GM21423 (cell line): ENCODE results near the gene GLIS1.

Experiments
- ATAC-seq: cut with Tn5 transposase; IDR thresholded peaks from one replicate; pipeline ENCODE4 v1.9.1; 2021; ENCODE audit warnings: mild to moderate bottlenecking, moderate library complexity; ENCODE audit not compliant: unreplicated experiment

Gene GLIS1

DNA sequence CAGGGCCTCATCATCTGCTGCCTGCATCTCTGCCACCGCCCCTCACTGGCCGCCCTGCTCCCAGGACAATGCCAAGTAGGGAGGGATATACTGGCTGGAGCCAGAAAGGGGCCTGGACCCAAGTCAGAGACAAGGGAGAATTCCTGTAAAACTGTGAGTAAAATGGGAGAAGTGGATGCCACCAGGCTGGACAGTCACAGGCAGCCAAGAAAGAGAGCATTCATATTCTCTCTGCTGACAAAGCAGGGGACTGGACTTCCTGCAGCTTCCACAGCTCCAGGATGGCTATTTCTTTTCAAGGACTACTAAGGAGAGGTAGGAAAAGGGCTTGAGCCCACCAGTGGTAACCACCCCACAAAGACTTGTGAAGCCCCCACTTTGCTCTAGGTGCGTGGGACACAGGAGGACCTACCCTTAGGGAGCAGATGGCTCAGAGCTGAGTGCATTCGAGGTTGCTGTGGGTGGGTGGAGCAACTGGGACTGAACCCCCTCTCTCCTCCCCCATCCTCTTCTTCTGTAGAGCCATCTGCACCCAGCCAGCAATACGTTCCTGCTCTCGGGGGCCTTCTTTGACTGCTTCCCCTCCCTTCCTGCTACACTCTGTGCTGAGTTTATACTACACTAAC, 57.5 kb downstream of the GLIS1 start:
- no peak for ATAC-seq

DNA sequence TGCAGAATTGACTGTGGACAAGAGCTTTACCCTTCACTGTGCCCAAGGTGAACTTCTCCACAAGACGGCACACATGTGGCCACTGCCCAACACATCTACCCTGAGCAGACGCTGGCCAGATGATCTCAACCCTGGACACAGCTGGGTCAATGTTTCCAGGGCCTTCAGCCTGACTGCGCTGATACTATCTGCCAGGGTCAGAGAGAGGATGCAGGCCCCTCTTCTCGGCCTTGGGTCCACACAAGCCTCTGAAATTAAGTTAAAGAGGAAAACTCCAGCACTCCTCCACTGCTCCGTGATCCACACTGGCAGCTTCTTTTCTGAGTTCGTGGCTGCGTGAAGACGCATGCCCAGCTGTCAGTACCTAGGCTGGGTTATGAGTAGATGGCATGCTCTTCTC, 58.1 kb downstream of the GLIS1 start:
- no peak for ATAC-seq

DNA sequence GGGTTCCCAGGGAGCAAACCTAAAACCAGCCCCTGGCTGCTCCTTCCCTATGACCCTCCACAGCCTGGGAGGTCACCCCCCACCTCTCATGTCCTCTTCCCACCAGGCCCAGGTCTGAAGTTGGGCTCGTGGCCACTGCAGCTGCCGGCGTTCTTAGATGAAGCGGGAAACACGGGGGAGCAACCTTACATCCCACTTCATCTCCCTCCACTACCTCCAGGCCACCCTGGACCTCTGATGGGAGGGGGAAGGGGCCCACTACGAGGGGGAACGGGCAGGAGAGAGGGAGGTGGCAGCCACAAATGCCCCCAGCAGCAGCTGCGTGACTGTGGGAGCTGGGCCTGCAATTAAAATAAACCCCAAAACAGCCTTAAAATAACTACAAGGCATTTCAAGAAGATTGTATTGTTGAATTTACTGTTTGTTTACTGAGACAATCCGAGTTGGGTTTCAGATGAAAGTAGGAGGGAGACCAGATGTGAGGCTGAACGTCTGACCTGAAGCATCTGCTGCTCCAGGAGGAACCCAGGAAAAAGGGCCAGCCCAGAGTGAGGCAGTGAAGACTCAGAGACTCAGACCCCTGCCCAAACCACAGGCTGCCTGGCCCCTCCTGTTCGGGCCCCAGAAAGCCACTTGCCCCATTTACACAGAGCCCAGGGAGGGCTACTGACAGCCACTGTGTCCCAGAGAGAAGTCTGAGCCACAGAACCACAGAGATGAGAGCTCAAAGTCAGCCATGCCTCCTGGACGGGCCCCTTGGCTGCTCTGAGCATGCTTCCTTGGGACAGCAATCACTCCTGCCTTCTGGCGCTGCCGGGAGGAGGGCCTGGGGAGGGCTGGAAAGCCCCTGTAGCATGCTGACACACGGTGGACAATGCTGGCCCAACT, 59.8 kb downstream of the GLIS1 start:
- no peak for ATAC-seq

DNA sequence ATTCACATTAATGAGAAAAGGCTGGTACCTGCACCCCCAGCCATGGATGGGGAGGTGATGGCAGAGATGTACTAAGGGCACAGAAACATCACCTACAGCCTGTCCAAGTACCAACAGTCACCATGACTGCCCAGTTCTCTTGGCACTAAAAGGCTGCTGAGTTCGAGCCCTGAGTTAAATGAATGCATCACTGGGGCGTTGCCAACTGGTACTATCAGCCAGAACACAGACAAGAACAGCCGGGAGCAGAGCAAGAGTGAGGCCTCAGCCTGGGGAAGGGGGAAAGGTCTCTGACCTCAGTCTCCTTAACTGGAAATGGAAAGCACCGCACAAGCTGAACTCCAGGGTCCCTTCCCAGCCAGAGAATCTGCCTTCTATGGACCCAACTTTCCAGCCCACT, 60.5 kb downstream of the GLIS1 start:
- no peak for ATAC-seq

DNA sequence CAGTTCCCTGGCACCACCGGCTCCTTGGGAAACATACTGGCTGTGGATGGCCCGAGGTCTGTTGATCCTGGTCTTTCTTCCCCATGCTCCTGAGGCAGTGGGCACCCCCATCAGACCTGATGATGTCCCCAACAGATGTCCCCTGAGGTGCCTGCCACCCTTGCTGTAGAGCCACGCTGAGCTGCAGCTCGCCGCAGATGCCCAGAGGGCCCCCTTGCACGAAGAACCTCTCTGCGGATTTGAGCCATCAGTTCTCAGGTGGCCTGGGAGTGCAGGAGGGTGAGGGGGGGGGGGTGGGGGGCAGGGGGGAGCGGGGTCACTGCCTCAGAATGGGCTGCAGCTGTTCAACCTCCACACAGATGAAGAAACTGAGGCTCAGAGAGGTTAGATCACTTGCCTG, 60.9 kb downstream of the GLIS1 start:
- no peak for ATAC-seq

DNA sequence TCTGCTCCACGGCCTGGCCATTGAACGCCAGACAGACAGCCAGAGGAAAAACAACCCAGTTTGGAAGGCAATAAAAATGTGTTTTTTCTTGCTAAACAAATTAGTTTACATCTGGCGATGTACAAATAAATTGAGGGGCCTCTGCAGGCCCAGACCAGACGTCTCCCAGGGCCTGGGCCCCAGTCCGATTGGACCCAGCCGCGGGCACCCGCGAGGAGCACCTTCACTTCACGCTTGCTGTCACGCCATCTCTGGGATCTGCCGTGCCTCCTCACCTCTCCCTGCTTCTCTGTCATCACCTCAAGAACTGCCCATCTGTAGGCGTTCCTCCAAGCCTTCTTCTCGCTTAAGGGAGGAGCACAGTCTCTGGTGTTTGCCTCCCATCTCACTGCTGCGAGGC, 61.5 kb downstream of the GLIS1 start:
- no peak for ATAC-seq

DNA sequence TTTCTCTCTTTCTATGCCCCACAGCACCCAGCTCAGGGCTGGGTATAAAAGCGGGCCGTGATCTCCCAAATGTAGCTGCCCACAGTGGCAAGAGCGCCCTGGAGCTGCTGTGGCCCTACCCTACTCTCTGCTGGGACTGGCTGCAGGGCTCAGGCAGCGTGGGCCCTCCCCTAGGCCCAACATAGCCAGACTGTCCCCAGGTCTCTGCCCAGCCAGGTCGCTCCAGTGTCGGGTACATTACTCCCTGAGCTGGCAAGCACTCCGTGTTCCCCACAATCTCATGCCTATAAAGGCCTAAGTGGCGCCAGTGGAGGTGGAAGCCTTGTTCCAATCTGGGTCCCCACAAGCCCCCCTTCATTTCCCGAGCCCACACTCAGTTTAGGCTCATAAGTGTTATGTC, 66.2 kb downstream of the GLIS1 start:
- ATAC-seq: no peak

DNA sequence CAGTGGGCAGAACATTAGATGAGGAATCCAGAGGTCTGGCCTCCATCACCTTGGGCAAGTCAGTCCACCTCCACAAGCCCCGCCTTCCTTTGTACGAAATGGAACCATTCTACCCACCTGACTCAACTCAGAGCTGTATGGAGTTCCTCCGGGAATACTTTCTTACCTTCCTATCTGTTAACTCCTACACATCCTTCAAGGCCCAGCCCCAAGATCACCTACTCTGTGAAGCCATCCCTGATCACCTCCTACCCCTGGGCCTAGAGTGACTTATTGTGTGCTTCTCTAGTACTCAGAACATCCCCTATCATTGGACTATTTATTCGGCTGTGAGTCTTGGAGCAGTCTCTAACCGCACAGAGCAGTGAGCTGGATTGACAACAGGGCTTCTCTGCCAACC, 66.7 kb downstream of the GLIS1 start:
- no peak for ATAC-seq

DNA sequence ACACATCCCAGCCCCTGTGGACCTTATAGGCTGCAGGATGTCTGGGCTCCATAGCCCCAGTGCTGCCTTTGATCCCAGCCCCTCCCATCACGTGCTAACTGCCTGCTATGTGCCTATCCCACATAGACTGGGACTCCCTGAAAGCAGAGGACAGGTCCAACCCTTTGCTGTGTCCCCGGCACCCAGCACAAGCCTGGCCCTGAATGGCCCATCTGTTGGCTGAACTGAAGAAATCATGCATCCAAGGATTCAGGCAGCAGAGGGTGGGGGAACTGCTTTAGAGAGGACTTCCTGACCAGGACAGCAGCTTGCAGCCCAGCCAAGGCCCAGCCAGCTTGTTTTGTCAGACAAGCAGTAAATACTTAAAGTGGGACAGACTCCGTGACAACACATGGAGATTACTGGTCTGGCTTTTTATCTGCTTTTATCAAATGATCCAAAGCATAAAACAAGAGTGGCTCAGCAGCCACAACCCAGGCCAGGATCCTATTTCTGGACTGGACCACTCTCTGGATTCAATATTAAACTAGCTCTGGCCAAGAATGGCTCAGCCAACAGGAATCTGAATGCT, 69.3 kb downstream of the GLIS1 start:
- ATAC-seq: no peak

DNA sequence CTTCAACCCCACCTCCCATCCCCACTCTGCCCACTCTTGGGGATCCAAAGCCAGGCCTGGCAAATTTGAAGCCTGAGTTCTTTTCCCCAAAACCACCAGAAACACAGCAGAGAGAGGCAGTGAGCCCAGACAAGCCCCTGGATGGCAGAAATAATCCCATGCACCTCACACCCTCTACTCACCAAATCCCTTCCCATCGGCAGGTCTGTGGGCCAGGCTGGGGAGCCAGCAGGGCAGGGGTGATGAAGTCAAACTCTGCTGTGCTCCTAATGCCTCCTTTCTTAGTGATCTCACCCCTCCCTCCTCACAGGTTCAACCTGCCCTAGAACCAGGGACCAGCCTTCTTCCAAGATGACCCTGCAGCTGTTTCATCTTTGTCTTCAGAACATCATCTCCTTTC, 72.4 kb downstream of the GLIS1 start:
- ATAC-seq: no peak

DNA sequence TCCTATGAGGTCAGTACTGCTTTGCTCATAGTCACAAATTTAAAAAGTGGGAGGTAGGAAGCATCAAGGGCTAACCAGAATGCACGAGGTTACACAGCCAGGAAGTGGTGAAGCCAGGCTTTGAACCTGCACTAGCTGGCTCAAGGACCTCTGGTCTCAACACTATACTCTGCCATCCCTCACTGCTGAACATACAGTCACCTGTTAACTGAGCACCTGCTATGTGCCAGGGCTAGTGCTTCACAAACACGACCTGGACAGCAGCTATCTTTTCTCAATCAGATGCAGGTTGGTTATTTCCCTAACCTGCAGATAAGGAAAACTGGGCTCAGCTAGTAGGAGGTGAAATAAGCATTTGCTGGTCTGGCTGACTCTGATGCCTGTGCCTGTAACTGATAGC, 73.0 kb downstream of the GLIS1 start:
- no peak for ATAC-seq

DNA sequence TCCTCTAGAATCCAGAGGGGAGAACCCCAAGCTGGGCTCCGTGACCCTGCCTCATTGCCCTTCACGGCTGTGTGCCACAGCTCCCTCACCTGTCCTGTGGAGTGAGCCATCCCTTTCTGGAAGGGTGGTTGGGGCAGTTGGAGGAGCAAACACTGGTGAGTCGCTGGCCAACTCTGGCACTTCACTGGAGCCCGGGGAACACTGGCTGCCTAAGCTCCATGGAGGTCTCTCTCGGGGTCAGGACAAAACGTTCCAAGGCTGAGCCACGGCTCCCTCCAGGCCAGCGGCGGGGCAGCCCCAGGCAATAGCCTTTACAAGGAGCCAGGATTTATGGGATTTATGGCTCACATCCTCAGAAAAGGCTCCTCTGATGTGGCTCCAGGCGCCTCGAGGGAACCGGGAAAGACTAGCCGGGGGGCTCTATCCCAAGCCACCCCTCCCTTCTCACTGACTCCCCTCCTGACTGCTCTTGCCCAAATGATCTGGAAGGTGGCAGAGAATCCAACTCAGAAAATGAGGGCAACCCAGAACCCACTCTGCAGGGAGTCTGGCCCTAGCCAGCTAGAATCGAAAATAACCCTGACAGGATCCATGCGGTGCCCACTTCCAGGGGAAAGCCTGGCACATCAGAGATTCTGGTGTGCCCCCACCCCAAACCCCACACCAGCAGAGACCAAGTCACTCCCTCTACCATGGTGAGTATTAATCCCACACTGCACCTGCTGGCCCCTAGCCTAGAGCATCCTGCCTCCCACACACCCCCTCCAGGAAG, 75.2 kb downstream of the GLIS1 start:
- ATAC-seq: no peak

DNA sequence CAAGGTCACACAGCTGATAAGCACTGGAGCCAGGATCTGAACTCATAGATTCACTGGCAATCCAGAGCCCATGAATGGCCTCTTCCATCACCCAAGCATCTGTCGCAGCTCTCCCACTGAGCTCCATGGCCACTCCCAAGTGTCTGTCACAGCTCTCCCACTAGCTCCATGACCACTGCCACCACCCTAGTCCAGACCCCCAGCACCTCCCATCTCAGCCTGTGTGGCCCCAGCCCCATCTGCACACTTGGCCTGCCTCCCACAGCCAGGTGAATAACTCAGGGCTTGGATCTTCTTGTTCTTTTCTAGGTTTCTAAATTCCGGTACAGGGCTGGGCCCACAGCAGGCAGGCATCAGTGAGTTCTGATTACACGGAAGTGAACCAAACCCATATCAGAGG, 76.0 kb downstream of the GLIS1 start:
- no peak for ATAC-seq

DNA sequence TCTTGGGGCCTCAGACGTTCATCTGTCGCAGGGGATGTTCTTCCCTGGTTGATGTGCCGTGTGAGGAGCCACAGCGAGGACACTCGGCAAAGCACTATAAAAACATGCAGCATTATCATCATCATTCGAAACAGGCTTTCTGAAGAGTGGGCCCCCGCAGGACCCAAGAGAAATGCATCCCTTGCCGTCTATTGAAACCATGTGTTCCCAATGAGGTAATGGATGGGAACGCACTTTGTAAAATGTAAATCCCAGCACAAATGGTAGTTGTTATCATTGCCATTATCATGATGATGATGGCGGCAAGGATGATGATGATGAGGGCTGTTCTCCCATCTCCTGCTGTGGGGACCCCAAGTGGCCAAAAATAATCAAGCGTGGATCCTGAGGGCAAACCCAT, 76.8 kb downstream of the GLIS1 start:
- ATAC-seq: no peak

DNA sequence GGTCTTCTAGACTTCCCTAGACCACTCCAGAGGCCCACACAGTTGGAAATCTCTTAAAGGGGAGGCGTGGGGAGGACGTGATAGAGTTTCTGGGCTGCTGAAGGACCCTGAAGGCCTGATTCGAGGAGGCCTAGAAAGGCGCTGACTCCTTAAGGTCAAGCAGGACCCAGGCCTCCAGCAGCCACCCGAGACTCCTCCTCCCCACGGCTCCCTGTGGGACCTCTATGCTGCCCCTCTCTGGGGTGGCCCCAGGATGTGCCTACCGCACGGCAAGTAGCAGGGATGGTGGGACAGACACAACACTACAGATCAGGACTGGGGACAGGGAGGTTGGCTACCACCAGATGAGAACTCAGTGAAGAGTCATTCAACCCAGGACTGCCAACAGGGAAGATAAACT, 77.5 kb downstream of the GLIS1 start:
- no peak for ATAC-seq

DNA sequence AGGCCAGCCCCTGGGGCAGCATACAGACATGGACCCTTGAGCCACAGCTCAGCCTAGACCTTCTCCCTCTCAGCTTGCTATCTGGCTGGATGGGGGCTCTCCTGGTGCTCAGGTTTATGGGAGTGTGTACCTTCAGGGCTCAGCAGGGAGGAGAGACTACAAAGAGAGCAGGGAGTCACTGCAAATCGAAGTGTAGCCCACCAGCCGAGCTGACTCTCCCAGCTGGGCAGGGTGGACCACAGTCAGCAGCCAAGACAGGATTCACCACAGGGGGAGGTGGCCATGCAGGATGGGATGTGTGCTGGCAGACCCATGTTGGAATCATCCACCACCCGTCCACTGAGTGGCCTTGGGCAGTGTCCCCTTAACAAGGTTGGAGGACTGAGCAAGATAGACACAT, 78.3 kb downstream of the GLIS1 start:
- no peak for ATAC-seq

DNA sequence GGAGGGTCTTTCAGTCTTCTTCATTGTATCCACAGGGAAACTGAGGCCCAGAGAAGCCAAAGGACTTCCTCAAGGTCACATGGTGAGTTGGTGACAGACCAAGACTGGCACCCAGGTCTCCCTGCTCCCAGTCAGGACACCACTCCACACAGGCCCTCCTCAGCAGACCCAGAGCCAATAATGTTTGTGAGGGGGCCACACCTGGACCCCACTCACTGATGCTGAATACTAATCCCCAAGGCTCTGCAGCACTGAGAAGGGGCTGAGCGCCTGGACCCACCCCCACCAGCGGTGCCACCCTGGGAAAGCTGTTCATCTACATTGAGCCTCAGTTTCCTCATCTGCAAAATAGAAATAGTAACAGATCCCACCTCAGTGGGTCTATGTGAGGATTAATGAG, 79.5 kb downstream of the GLIS1 start:
- no peak for ATAC-seq

DNA sequence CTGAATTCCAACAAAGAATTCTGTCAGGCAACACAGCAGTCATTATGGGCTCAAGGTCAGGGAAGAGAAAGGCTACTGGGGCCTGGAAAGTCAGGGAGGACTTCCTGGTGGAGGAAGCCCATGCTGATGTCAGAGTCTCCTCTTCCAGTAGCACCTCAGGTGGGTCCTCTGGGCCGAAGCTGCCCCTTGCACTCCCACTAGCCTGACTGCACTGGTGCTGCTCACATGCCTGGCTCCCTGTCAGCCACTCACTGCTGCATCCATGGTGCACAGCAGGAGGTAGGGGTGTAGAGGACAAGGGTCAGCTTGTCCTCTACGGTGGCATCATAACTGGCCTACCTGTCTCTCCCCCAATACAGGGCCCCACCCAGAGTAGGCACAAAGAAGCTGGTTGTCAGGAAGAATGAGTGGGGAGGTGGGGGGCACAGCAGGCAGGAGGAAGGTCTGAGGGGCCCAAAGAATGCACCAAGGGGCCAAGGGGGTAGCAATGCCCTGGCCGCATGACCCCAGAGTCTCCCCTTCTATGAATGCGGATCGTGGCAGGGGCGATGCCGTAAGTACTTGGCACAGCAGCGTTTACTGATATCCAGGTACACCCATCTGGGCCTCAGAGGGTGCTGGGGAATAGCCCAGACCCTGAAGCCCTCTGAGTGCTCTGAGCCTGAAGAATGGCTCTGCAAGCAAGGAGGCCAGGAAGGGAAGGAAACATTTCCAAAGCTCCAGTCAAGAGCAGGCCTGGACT, 80.3 kb downstream of the GLIS1 start:
- ATAC-seq: no peak

DNA sequence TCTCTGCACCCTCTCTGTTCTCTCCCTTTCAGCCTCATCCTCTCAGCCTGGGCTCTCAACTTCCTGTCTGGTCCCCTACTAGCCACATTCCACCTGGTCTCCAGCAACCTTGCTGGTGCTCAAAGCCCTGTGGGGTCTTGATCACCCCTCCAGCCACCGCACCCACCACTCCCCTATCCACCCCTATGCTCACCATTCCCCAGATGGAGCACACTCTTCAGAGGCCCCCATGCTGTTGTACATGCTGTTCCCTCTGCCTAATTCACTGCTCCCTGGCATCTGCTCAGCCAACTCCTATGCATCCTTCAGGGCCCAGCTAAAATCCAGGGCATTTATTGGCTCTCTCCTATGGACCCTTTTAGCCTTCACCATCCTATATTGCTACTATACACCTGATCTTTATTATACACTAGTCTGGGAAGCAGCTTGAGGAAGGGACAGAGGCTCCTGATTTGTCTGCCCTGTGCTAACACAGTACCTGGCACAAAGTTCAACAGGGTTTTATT, 81.0 kb downstream of the GLIS1 start:
- no peak for ATAC-seq

DNA sequence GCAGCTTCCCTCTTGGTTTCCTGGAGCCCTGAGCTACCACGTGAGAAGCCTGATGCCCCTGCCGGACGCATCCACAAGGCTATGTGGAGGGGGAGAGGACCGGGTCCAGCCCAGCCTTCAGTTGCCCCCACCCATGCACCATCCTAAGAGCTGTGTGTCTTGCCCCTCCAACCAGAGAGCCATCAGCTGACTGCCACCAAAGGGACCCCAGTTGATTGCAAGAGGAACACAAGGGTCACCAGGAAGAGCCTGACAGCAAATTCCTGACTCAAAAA, 81.5 kb downstream of the GLIS1 start:
- ATAC-seq: no peak
